Measurements from ENCODE around the gene XPC.
"Not testable (repeated sequence)": the region's sequence is repeated elsewhere in the genome, so short reads cannot be mapped to it uniquely, and the experiment has no call there.

Gene XPC

DNA sequence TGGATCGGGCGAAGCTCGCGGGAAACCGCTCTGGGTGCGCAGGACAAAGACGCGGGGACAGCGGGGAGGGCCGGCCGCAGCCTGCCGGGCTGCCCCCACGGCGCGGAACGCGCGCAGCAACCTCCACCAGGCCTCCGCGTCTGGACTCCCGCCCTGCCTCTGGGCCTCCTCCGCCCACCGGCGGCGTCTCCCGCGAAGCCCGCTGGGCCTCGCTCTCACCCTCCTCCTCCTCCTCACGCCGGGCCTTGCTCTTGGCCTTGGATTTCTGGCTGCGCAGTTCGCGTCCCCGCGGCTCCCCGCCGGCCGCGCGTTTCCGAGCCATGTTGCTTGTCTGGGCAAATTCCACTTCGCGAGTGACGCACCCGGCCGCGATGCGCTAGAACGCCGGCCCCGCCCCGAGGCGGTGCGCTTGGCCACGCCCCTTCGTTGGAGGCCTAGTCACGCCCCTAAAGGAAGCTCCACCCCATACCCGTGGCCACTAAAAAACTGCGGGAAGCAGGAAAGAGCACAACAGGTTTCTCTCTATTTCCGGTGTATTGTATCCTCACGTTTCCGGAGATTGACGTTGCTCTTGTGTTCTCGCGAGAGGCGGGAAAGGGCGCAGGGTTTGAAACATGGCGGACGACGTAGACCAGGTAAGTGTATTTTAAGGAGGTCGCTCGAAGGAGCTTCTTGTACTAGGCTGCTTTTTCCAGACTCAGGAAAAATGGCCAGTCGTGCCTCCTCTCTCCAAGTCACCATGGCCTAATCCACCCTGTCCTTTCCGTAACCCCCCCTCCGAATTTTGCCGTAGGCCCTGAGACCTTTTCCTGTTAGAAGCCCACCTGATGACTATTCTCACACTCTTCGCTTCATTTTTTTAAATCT lies at the start of gene XPC, which contains the start of gene LSM3:
XPC (minus strand) TSS at position 355 of the 867 bp plus-strand sequence; CDS start at position 322, 33 bp downstream.
LSM3 (plus strand) TSS at position 571 of the 867 bp plus-strand sequence; CDS start at position 615, 44 bp downstream.
- peak; percentile 96 for DNase-seq

DNA sequence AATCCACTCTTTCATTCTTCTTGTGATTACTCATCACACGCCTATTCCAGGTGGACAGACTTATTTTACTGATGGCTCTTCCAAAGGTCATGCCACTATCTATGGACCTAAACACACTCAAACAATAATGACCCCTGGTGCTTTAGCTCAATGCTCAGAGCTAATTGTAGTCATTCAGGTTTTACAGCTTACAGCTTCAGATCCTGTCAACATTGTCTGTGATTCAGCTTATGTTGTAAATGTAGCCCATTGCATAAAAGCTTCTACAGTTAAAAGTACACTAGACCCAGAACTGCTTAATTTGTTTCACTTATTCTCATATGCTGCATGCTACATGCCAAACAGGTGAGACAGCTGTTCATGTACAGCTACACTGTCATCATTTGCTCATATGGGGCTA lies 49.5 kb upstream of the XPC start:
- DNase-seq = no peak

DNA sequence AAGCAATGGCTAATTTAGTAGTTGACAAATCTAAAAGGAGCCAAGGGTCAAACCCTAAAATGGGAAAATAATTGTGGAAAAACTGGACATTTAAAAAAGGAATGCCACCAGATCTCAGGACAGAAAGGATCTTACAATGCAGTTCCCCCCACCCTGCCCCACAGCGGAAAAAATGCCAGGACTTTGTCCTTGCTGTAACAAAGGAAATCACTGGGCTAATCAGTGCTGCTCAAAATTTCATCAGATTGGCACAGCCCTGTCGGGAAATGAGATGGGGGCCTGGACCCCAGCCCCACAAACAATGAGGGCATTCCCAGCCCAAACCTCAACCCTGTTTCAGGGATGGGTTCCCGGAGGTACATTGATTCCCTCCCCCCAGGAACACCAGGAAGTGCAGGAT lies 48.0 kb upstream of the XPC start:
- not testable (repeated sequence) for DNase-seq

DNA sequence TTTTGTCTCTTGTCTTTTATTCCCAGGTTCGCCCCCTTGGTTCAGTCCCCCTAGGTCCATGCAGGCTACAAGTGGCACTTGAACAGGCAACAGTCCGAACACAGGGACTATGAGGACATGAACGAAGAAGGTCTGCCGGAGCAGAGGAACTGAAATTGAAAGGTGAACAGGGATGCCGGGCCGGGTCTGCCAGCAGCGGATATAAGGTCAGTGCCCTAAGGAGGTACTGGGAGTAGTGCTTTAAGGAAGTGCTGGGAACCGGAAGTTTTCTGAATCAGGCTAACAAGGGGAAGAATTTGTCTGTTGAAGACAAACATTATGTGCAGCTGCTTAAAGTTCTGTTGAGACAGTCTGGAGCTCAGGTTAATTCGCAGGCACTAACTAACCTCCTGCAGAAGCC lies 47.0 kb upstream of the XPC start:
- DNase-seq = no peak

DNA sequence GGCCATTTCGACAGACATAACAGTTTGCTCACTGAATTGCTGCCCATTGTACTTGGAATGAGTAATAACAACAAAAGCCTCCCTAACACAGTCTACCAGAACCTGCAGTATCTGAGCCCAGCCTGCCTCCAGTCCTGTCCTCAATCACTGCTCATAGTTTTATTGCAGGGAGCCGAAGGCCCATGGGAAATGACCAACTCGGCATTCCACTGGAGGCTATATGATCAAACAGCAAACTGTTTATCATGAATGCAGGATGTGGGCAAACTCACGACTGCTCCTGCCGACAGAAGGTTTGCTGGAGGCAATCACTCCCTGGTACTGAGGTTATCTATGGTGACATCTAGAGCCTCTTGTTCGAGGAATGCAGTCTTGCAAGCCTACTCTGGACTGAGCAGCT lies 46.5 kb upstream of the XPC start:
- DNase-seq = no peak

DNA sequence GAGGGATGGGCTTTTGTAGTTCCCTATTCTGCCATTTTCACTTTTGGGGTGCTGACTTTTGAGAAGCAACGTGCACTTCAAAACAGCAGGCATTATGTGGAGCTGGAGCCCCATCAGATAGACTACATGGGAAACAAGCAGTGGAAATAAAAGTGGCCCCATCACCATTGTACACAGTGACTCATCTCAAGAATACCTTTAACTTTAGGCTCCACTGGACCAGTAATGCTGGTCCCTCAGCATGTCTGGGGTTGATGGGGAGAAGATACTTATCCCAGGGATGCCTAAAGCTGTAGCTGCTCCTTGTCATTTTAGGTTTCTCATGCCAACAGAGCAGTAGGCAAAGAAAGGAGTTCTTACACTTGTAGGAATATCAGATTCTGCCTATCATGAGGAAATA lies 45.2 kb upstream of the XPC start:
- DNase-seq = no peak

DNA sequence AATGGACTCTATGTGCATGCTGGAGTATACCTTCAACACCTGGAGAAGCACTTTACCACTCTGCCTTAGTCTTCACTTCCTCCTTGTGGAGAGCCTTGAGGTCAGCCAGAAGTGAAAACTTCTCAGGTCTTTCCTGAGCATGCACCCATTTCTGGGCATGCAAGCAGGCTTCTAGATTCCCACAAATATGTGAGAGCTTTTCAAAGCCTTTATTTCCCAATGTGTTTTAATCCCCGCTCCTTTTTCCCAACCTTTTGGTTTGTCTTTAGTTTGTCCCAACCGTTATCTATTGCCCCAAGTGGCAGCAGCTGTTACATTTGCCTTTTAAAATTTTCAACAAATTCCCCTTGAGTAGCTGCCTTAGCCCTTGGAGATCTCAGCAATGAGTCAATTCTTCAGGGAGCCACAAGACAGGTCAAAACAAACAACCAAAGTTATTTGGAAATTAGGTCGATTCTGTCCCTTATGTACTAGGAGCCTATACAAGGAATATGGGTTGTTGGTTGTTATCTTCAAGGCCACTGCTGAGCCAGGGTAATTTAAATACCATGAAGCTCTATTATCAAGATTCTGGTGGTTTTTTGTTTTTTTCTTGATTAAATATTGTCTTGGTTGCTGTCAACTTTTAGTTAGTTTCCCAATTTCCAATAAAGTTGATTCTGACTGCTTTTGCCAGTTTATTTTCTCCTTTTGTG lies 44.6 kb upstream of the XPC start:
- DNase-seq = no peak

DNA sequence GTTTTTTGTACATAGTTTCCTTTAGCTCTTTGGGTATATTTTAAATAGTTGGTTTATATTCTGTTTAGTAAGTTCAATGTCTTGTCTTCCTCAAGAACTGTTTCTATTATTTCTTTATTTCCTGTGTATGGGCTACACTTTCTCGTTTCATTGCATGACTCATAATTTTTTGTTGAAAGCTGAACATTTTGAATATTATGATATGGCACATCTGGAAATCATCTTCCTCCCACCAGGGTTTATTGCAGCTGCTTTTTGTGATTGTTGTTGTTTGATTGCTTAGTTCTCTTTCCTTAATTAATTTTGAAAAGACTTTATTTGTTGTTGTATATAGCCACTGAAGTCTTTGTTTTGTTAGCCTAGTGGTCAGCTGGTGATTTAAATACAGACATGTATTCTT lies 44.1 kb upstream of the XPC start:
- no peak for DNase-seq

DNA sequence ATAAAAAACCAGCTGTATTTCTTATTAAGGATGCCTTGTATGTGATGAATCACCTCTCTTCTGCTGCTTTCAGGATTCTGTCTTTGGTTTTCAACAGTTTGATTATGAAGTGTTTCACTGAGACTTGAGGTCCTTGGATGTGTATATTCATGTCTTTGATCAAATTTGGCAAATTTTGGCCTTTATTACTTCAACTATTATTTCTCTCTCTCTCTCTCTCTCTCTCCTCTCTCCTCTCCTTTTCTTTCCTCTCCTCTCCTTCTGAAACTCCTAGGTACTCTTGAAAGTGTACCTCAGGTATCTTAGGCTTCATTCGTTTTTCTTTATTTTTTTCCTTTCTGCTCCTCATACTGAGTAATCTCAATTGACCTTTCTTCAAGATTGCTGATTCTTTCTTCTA lies 43.5 kb upstream of the XPC start:
- DNase-seq = no peak

DNA sequence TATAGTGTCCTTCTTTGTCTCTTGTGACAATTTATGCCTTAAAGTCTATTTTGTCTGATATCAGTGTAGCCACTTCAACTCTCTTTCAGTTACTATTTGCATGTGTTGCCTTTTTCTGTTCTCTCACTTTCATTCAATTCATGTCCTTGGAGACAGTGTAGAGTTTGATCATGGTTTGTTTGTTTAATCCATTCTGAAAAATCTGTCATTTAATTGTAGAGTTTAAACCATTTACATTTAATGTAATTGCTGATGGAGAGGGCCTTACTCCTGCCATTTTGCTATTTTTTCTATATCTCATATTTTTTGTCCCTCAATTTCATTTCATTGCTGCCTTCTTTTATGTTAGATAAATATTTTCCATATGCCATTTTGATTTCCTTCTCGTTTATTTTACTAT lies 42.5 kb upstream of the XPC start:
- DNase-seq = no peak

DNA sequence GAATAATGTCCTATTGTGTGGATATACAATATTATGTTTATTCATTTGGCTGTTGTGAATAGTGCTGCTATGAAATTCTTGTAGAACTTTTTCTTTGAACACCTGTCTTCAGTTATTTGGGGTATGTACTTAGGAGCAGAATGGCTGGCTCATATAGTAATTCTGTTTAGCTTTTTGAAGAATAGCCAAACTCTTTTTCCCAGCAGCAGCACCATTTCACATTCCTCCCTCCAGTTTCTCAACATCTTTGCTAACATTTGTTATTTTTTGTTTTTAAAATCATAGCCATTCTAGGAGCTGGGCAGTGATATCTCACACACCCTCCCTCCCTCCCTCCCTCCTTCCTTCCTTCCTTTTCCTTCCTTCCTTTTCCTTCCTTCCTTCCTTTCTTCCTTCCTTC lies 40.0 kb upstream of the XPC start:
- no peak for DNase-seq

DNA sequence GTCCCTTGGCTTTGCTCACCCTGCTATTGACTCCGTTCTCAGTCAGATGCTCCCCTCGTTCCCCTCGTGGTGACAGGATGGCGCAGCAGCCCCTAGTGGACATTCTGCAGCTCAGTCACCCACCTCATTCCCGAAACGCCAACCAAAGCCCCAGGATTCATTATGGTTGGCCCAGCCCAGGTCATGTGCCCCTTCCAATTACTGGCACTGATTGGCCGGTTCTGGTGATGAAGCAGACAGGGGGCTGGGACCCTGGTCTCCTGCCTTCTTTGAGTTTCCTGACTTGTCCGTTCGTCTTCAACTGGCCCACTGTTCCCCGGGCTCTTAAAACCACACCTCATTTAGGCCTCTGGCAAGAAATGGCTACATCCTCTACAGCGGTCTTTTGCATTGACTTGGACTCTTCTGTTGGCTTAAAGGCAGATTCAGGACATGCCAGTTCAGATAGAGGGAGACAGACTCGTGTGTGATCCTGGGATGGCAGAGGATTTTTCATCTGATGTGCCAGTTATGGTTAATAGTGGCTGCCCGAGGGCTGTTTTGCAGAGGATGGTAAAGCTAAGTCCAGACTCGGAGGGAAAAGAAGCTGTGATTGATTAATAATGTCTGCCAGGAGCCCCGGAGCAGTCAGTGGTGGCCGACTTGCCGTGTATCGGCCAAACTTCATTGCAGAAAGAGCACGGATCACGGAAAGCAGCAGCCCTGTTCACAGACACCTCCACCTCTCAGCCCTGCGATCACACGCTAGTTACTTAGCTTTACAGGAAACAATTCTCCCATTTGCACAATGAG lies 38.1 kb upstream of the XPC start:
- no peak for DNase-seq

DNA sequence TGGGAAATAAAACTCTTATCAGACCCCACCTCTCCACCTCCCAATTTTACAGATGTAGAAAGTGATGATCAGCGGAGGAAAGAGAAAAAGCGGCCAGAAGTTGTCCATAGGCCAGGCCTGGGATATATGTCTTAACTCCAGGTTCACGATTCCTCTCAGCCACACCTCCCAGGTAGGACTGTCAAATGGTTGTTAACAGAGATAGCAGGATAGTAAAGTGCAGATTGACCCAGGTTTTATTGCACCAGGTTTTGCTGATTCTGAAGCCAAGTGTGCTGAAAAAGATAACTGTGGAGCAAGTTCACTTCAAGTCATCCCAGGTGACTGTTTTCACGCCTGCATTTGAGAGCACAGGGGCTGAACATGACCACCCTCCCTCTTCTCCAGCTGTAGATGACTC lies 36.4 kb upstream of the XPC start:
- no peak for DNase-seq

DNA sequence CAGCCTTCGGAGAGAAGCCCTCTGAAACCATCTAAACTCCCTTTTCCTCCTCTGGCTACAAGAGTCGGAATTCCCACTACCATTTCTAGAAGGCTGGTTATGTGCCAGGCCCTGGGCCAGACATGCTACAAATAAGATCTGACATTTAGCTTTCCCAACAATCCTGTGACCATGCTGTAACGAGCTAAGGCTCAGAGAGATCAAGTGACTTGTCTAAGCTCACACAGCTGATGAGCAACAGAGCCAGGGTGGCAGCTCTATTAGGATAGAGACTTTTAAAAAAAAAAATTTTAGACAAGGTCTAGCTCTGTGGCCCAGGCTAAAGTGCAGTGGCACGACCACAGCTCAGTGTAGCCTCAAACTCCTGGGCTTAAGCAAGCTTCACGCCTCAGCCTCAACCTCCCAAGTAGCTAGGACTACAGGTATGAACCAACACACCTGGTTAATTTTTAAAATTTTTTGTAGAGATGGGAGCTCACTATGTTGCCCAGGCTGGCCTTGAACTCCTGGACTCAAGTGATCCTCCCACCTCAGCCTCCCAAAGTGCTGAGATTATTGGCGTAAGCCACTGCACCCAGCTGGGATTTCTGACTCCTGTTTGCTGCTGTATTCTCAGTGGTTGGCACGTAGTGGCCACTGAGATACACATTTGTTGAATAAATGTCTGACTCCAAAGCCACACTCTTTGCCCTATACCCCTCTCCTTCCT lies 34.8 kb upstream of the XPC start:
- DNase-seq = no peak

DNA sequence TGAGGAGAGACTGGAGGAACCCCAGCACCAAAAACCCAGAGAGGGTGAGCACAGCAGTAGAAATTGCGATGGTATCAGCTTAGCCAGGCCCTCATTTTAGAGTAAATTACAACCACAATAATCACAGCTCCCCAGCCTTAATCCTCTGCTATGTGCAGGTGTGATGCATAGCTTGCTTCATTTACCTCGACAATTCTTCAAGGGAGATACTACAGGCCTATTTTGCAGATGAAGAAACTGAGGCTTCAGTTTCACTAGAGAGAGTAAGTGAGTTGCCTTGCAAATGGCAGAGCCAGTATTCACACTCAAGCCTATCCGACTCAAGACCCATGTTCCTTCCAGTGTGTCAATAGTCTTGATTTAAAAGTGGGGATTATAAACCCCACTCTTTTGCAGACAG lies 33.6 kb upstream of the XPC start:
- no peak for DNase-seq

DNA sequence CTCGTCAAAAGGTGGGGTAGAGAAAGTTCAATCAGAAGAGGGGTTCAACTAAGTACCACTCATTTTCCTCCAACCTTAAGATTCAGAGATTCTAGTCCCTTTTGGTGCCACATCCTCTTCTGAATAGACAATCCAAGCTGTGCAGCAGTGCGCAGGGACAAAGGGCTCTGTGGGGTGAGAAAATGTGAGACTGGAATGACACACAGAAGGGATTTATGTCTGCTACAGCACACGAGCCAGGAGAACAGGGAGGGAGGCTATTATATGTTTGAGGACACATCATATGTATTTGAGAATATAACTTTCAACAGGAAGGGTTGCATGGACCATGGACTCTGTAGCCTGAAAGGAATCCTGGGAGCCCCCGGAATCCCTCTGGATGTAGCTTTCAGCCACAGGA lies 33.2 kb upstream of the XPC start:
- no peak for DNase-seq

DNA sequence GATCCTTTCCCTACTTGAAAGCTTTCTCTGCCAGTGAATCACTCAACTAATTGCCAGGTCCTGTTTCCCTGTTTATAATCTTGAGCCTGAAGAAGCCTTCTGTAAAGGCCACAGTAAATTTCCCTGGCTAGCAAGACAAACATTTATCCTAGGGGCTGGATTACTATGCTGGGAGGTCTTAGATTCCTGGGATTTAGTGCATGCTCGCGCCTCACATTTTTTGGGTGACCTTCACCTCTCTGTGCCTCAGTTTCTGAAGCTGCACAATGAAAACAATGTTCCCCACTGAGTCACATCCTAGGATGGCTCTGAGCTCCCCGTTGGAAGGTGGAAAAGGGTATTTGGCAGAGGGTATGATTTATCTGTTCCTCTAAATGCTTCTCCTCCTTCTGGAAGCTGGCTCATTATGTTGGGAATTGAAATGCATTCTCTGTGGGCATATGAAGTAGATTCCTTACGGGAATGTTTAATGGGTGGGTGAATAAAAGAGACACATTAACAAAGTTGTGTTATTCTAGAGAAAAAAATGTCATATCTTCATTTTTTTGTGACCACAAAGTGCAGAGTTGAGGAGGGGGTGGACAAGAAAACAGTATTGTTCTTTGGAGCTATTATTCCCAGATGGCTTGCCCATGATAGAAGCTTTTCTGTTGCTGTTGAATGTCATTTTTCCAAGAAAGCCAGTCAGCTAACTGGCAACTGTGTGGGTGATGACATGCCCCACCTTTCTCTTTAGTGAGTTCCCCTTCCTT lies 32.6 kb upstream of the XPC start:
- no peak for DNase-seq

DNA sequence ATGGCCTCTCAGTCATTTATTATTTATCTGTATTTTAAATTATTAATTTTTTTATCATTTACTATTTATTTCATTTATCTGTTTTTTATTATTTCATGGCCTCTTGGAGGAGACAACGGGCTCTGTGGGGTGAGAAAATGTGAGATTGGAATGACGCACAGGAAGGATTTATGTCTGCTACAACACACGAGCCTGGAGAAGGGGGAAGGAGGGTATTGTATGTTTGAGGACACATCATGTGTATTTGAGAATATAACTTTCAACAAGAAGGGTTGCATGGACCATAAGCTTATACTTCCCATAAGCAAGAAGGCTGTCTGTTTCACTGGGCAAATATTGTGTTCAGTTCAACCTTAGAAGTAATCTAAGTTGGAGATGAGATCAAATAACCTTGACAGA lies 31.9 kb upstream of the XPC start:
- no peak for DNase-seq

DNA sequence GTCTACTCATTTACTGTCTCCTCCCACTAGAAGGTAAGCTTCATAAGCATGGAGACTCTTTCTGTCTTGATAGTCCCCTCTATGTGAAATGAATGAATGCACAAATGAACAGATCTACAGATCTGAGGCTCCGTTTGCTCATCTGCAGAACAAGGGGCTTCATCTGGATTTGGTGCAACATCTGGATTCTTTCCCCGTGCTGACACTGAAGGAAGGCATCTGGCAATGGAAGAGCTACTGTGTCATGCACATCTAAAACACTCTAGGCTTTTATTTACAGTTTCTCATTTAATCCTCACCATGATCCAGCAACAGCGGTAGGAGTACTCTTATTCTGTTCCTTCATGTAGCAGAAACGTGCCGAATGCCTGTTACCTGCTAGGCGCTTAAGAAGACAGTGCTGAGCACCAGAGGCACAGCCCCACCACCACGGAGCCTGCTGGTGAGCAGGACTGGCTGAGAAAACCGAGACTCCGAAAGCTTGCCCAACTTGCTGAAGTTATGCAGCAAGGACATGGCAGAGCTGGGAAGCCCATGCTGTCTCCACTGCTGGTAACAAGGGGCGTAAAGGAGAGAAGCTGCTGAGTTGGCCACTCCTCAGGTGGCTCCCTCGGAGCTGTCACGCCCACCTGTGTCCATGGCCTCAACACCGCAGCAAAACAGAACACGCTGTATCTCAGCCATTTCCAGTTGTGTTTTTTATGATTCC lies 31.3 kb upstream of the XPC start:
- no peak for DNase-seq

DNA sequence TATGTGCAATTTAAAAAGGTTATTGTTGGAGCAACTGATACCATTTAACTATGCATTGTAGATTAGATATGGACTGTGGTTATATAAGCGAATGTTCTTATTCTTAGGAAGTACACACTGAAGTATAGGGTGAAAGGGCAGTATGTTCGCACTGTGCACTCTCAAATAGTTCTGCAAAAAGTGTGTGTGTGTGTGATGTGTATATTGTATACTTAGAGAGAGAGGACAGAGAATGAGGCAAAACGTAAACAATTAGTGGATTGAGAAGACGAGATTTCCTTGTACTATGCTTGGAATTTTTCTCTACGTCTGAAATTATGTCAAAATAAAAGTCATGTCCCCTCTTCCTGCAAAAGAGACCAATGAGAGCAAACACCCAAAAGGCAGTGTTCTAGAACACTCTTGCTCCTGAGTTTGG lies 30.6 kb upstream of the XPC start:
- no peak for DNase-seq

DNA sequence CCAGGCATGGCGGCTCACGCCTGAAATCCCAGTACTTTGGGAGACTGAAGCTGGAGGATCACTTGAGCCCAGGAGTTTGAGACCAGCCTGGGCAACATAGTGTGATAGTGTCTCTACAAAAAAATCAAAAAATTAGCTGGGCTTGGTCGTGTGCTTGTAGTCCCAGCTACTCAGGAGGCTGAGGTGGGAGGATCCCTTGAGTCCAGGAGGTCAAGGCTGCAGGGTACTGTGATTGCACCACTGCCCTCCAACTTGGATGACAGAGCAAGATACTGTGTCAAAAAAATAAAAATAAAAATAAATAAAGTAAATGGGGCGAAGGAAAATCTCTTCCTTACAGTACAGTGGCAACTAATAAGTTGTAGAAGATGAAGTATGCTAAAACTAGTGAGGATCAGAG lies 29.8 kb upstream of the XPC start:
- no peak for DNase-seq

All from NCI-H774 (cell line).